Right lobe of liver (tissue), 6 donors: ENCODE results near the gene HID1. TPM values are rescaled to one million over a fixed set of nuclear protein-coding genes. Genes with fewer than 3 reads are reported as not detected.
A peak's percentile ranks its signal among the peaks of the same experiment; 100 is the strongest.

Source experiments
- ATAC-seq, 4 donors: fragments of 200-7000 bp; cut with Tn5 transposase; one replicate each; pipeline ENCODE4 v1.9.1; 2020; ENCODE audit warnings: mild to moderate bottlenecking in 4 of 4, moderate library complexity in 4 of 4
- DNase-seq, 3 donors: peaks; one replicate each; pipeline ENCODE4 v3.0.0-alpha.2; 2020
- H3K27ac ChIP-seq, 3 donors: fragments of 200-600 bp; one replicate each; pipeline ENCODE4 v1.8.0; 2022
- H3K27me3 ChIP-seq, 2 donors: fragments of 200-600 bp; one replicate each; pipeline ENCODE4 v1.8.0; 2022
- H3K36me3 ChIP-seq, 4 donors: fragments of 200-600 bp; sonication (generic) in 1 of 4; one replicate each; pipeline versions ENCODE4 v1.5.1 to v1.8.0; 2017 to 2022; ENCODE audit warnings: control low read depth in 1 of 4
- H3K4me1 ChIP-seq, 4 donors: fragments of 200-600 bp; sonication (generic) in 1 of 4; one replicate each; pipeline versions ENCODE4 v1.5.1 to v1.8.0; 2017 to 2022; ENCODE audit warnings: control low read depth in 1 of 4
- H3K4me3 ChIP-seq, 3 donors: fragments of 200-600 bp; one replicate each; pipeline ENCODE4 v1.8.0; 2022
- H3K9me3 ChIP-seq, 4 donors: fragments of 200-600 bp; sonication (generic) in 1 of 4; one replicate each; pipeline versions ENCODE4 v1.5.1 to v1.8.0; 2017 to 2022; ENCODE audit warnings: control low read depth in 1 of 4
- POLR2A ChIP-seq: fragments of 450-650 bp; IDR thresholded peaks from one replicate; pipeline ENCODE4 v1.6.1; 2017; ENCODE audit warnings: antibody characterized with exemption, mild to moderate bottlenecking
- WGBS: methylation state at CpG from one replicate; pipeline ENCODE4 v1.1.6; 2018; ENCODE audit warnings: low coverage, low lambda C conversion rate; ENCODE audit not compliant: insufficient coverage; ENCODE audit errors: missing lambda C conversion rate; 5-methylcytosine and 5-hydroxymethylcytosine counted together
- intact Hi-C, 2 donors: fragments of 100-400 bp; cut with DNase I; formaldehyde crosslinking; loops; one replicate each; pipeline versions ENCODE4 v1.11.2 to v1.14.1; 2022
- total RNA-seq, 6 experiments: library from RNA; depleted of rRNA in 2 of 6; stranded (reverse); fragments of >200 nt in 2 of 6; fragmentation: NEBNext Ultra II Directional in 3 of 6; extraction: Animal tissue kit (Norgen Biotek cat#: 25700) in 3 of 6; gene quantifications; one replicate each; pipeline versions ENCODE4 v1.1.0 to v1.2.4, GENCODE V29; 2016 to 2023
- TF ChIP-seq, protein P1 (sequence below), 4 donors: fragments of 200-600 bp in 3 of 4; fragments of 450-650 bp in 1 of 4; IDR thresholded peaks; one replicate each; pipeline versions ENCODE4 v1.5.1 to v1.8.0; 2016 to 2022; ENCODE audit warnings: antibody characterized with exemption in 4 of 4, mild to moderate bottlenecking in 2 of 4
- donor health status: DM: no; HTN: yes; CAD: no.
- donor health status: DM: no; HTN: no; CAD: no.
- donor health status: DM: no; HTN: no; CAD: no.
- donor health status: DM: no; HTN: yes; CAD: no.
- donor health status: DM: no; HTN: yes; CAD: no.

Gene HID1
- total RNA-seq, 6 experiments from 2014 or later, result 3.5 to 6.6 (median 4.5) TPM

DNA sequence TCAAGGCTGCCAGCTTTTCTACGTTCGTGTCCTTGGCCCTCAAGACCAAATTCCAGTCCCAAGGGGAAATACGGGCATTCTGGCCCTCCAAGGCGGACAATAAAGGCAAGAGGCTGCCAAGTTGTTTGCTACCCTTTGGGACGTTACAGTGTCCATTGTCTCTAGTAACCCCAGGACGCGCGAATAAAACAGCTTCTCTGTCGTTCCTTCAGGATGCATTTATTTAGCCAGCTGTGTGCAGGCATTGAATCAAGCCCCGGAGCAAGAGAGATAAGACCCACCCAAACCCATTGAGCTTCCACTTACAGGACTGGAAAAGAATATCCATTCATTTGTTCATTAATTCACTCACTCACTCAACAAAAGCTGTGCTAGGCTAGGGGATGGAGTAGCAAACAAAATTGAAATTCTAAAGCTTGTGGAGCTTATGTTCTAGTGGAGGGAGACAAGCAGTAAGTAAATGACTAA is 40.6 kb upstream of the HID1 start:
- DNase-seq, result no peak
- Histone ChIP-seq H3K27ac (peak overlapping the region; percentile 49 to 73 (median 61)), H3K4me1 (peaks cover 0 to 13% (median 4%) of the 10 kb centered on the region in 4 donors), H3K9me3 (no peaks in the 10 kb centered on the region), H3K27me3 (no peaks in the 10 kb centered on the region), H3K4me3 (peak overlapping the region; percentile 84 to 99 (median 90)), H3K36me3 (no peaks in the 10 kb centered on the region)
- TF ChIP-seq, protein P1, sequence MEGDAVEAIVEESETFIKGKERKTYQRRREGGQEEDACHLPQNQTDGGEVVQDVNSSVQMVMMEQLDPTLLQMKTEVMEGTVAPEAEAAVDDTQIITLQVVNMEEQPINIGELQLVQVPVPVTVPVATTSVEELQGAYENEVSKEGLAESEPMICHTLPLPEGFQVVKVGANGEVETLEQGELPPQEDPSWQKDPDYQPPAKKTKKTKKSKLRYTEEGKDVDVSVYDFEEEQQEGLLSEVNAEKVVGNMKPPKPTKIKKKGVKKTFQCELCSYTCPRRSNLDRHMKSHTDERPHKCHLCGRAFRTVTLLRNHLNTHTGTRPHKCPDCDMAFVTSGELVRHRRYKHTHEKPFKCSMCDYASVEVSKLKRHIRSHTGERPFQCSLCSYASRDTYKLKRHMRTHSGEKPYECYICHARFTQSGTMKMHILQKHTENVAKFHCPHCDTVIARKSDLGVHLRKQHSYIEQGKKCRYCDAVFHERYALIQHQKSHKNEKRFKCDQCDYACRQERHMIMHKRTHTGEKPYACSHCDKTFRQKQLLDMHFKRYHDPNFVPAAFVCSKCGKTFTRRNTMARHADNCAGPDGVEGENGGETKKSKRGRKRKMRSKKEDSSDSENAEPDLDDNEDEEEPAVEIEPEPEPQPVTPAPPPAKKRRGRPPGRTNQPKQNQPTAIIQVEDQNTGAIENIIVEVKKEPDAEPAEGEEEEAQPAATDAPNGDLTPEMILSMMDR (IDR thresholded peaks at IDR 0.05), result no peak
- TF ChIP-seq POLR2A, result no peak
- intact Hi-C loops, result no loop called here
- ATAC-seq, result no peak
- 0% methylated on average over 10 of the region's 10 CpGs for WGBS

DNA sequence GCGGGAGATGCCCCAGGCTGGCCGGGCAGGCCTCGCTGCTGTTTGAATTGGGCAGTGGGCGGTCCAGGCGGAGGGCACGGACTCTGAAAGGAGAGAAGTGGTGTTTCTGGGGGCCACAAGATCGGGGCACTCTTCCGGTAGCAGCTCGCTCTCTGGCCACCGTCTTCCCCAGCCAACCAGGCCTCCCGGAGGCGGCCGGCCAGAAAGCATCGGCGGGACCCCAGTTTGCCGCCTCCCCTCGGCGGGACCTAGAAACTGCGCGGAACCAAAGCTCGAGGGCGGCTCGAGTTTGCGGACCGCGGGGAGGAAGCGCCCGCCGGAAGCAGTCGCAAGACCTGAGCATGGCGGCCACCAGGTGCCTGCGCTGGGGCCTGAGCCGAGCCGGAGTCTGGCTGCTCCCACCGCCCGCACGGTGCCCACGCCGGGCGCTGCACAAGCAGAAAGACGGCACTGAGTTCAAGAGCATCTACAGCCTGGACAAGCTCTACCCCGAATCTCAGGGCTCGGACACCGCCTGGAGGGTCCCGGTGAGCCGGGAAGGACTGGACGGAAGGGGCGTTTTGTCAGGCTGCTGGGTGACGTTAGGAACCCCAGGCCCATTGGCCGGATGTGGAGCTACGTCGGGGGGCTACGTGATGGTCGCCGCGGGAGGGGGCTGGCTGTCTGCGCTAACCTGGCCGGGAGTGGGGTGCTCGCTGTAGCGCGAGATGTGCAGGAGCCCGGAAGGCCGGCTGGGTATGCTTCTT is 40.0 kb upstream of the HID1 start, which contains the start of gene MRPL58:
TSS of gene MRPL58 (plus strand) at position 325 of the 746 bp plus-strand sequence. CDS start at position 342, 17 bp downstream.
- Histone ChIP-seq H3K4me1 (peaks cover 0 to 13% (median 4%) of the 10 kb centered on the region in 4 donors), H3K27me3 (no peaks in the 10 kb centered on the region), H3K4me3 (peak within 1 kb of the TSS; percentile 84 to 99 (median 90)), H3K36me3 (no peaks in the 10 kb centered on the region), H3K27ac (peak within 1 kb of the TSS; percentile 49 to 73 (median 61)), H3K9me3 (no peaks in the 10 kb centered on the region)
- TF ChIP-seq, protein P1 (IDR thresholded peaks at IDR 0.05), result peak; percentile 44 to 51 (median 46)
- peak; percentile 52 for TF ChIP-seq POLR2A
- ATAC-seq, result peak; percentile 95 to 97 (median 96)
- 4% methylated on average over 14 of the region's 63 CpGs for WGBS
- DNase-seq, result peak; percentile 80 to 84 (median 81)
- intact Hi-C loops, result no loop called here

DNA sequence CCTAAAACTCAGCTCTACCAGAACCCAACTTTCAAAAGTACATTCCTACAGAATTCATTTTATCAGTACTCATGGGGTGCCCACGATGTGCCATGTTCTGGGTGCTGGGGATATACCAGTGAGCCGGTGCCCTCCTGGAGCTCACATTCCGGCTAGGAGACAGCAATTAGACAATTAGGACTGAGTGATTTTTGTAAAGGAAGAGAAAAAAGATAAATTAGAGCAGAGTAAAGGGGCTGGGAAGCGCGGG is 39.5 kb upstream of the HID1 start:
- Histone ChIP-seq H3K36me3 (no peaks in the 10 kb centered on the region), H3K9me3 (no peaks in the 10 kb centered on the region), H3K4me1 (peaks cover 0 to 13% (median 4%) of the 10 kb centered on the region in 4 donors), H3K27ac (peak overlapping the region; percentile 49 to 73 (median 61)), H3K4me3 (peak overlapping the region; percentile 84 to 99 (median 90)), H3K27me3 (no peaks in the 10 kb centered on the region)
- ATAC-seq (no peak), DNase-seq (no peak)
- WGBS, result 16% methylated on average over 5 of the region's 5 CpGs
- intact Hi-C loops, result no loop called here
- no peak for TF ChIP-seq POLR2A
- TF ChIP-seq, protein P1 (IDR thresholded peaks at IDR 0.05), result no peak

- Histone ChIP-seq H3K36me3 (no peaks in the 10 kb centered on the region), H3K4me3 (peak overlapping the region in 2 of 3 donors; percentile 84 to 99), H3K27ac (peak overlapping the region in 2 of 3 donors; percentile 61 to 73), H3K4me1 (peaks cover 0 to 13% (median 4%) of the 10 kb centered on the region in 4 donors), H3K9me3 (no peaks in the 10 kb centered on the region), H3K27me3 (no peaks in the 10 kb centered on the region)
- WGBS, result 46% methylated on average over 12 of the region's 13 CpGs
- TF ChIP-seq, protein P1 (IDR thresholded peaks at IDR 0.05), result no peak
- TF ChIP-seq POLR2A, result no peak
- peak; percentile 73 to 80 (median 77) for ATAC-seq
- DNase-seq, result peak; percentile 44 to 77 (median 64)
- intact Hi-C loops, result no loop called here
These were observed 39.0 kb upstream of the HID1 start for GRCh38 chr17:75011401-75012095.
